Dermis blood vessel endothelial cell (primary cell): Measurements from ENCODE around the gene AK8. TPM values are rescaled to one million over a fixed set of nuclear protein-coding genes. Genes with fewer than 3 reads are reported as not detected.
A peak's percentile ranks its signal among the peaks of the same experiment; 100 is the strongest.

ENCODE experiments used
- DNase-seq: peaks from one replicate; pipeline ENCODE4 v3.0.0; 2010
- total RNA-seq: library from RNA; depleted of rRNA; stranded (reverse); fragments of >200 nt; gene quantifications from 2 replicates; pipeline ENCODE4 v1.2.3, GENCODE V29; 2014

The AK8 gene
- 0.09 TPM in 1 of 2 replicates, not detected in the other for total RNA-seq

GRCh38 chr9:132877824-132878694 lies at the start of gene AK8:
Gene AK8, minus strand, starts transcription at chr9:132878284. Its CDS starts 29 bp downstream, at chr9:132878255.
- DNase-seq = peak; percentile 80

- DNase-seq = no peak
These were observed 49.6 kb upstream of the AK8 start for GRCh38 chr9:132927704-132928103.

- peak; percentile 61 for DNase-seq
These were observed 45.3 kb upstream of the AK8 start for GRCh38 chr9:132923346-132923902.

- no peak for DNase-seq
These were observed 41.7 kb upstream of the AK8 start for GRCh38 chr9:132919614-132920268.

GRCh38 chr9:132914924-132915323 lies 36.8 kb upstream of the AK8 start:
- no peak for DNase-seq

GRCh38 chr9:132912131-132912530 lies 34.0 kb upstream of the AK8 start:
- no peak for DNase-seq

- no peak for DNase-seq
These were observed 32.3 kb upstream of the AK8 start for GRCh38 chr9:132910376-132910775.

GRCh38 chr9:132909311-132909710 lies 31.2 kb upstream of the AK8 start:
- no peak for DNase-seq

- DNase-seq = no peak
These were observed 30.6 kb upstream of the AK8 start for GRCh38 chr9:132908635-132909034.

GRCh38 chr9:132905726-132906125 lies 27.6 kb upstream of the AK8 start:
- DNase-seq = no peak

- no peak for DNase-seq
These were observed 25.7 kb upstream of the AK8 start for GRCh38 chr9:132903574-132904492.

- DNase-seq = peak; percentile 89
These were observed 24.1 kb upstream of the AK8 start for GRCh38 chr9:132901858-132902831.

- DNase-seq = no peak
These were observed 20.0 kb upstream of the AK8 start for GRCh38 chr9:132898051-132898450.

GRCh38 chr9:132896906-132897305 lies 18.8 kb upstream of the AK8 start:
- DNase-seq = no peak

- DNase-seq = no peak
These were observed 18.2 kb upstream of the AK8 start for GRCh38 chr9:132896264-132896663.

GRCh38 chr9:132894862-132895835 lies 17.1 kb upstream of the AK8 start:
- DNase-seq = no peak

- DNase-seq = no peak
These were observed 16.3 kb upstream of the AK8 start for GRCh38 chr9:132894346-132894745.

- no peak for DNase-seq
These were observed 14.3 kb upstream of the AK8 start for GRCh38 chr9:132892400-132892799.

- DNase-seq = no peak
These were observed 10.1 kb upstream of the AK8 start for GRCh38 chr9:132888151-132888550.
